Kidney glomerular epithelial cell (primary cell): ENCODE data around the gene ATXN7L3B.
"Not testable (repeated sequence)": the region's sequence is repeated elsewhere in the genome, so short reads cannot be mapped to it uniquely, and the experiment has no call there.

ENCODE experiments used
- DNase-seq: peaks from one replicate; lab custom pipeline; 2025; lab: John Stamatoyannopoulos, UW

The ATXN7L3B gene

GRCh38 chr12:74537707-74538385 is at the start of gene ATXN7L3B:
TSS of gene ATXN7L3B (plus strand) at chr12:74537835. CDS start at chr12:74538113, 278 bp downstream.
- peak; percentile 94 for DNase-seq

GRCh38 chr12:74488134-74488533 is 49.5 kb upstream of the ATXN7L3B start:
- DNase-seq, result no peak

DNA sequence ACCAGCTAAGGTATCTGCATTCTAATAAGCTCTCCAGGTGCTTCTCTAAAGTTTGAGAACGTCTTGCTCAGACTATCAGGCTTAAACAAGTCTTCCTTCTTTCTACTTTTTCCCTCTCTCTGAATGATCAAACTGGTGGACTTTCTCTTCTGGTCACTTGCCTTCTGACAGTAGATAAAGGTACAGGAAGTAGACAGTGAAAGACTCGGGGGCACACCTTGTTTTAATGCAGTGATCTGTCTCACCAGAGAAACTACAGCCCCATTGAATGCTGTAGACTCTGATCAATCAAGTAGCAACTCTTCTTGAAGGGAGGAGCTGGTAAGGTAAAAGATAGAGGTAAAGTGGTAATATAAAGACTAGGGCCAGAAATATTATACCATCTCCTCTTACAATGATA is 48.1 kb upstream of the ATXN7L3B start:
- DNase-seq, result no peak

DNA sequence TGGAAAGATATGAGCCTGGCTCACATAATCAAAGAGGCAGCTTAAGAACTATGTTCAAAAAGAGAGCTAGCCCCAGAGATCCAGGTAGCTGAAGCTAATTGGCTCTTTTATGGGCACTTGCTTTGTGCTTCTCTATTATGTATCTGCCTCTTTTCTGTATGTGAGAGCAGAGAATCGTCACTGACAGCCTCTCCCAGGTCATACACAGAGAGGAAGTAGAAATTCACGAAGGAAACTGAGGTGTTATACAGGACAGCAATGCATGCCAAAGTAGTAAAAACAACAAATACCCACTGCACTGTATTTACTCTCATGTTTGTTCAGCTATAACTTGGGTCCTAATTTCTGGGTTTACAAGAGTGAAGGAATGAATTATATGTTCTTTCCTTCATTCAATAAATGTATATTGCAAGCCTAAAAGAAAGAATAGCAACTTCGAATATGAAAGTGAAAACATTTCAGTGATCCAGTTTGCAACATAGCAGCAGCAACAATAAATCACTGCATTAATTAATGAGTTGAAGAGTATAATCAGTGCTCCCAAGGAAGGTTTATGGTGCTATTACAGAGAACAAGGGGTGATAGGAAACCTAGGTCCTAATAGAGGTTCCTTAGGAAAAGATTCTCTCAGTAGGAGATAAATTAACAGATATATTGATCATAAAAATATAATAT is 47.1 kb upstream of the ATXN7L3B start:
- no peak for DNase-seq

DNA sequence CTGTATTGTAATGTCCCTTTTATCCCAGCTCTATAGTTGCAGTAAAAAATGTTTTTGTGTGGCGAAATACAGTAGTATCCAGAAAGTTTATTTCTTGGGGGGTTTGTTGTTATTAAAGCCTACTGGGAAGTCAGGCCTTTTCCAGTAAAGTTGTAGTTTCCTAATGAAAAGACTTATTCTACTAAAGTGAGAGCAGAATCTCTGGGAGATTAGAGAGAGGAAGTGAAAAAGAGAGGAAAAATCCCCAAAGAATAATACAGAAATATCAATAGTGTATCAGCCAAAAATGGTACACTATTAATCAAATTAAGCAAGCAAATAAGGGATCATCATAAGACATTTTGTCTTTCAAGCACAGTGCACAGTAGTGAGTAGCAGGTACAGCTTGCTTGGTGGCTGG is 46.3 kb upstream of the ATXN7L3B start:
- no peak for DNase-seq

DNA sequence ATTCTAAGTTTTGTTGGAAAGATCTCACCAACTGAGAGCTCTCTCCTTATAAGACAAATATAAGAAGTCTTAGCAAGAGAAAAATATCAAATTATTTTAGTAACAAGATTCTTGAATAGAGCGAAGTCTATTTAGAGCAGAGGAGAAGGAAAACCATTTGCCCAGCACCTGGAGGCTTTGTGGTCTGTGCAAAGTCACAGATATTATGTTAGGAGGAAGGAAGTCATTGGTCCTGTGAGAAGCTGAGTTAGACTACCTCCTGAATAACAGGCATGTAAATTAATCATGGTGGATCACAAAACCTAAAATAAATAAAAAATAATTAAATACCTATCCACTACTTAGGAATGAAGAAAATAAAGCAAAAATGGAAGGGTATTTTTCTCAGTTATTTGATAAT is 38.4 kb upstream of the ATXN7L3B start:
- DNase-seq, result no peak

- DNase-seq, result not testable (repeated sequence)
These were observed 28.6 kb upstream of the ATXN7L3B start for GRCh38 chr12:74508873-74509657.

DNA sequence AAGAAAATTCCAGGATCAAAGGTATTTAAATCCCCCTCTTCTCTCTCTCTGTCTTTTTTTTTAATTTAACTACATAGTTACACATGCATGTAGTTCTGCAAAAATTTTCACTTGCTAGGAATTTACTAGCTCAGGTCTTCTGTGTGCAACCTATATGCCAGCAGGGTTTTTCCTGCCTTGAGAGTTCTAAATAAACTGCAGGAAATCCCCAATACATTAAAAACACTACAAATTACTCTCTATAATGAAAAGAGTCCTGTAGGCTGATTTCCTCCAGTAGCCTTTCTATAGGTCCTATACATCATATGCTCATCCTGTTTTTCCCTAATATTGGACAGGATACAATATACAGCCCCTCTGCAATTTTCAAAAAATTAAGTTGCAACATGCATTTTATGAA is 27.7 kb upstream of the ATXN7L3B start:
- DNase-seq, result no peak

- no peak for DNase-seq
These were observed 23.4 kb upstream of the ATXN7L3B start for GRCh38 chr12:74514098-74514872.

- no peak for DNase-seq
These were observed 21.8 kb upstream of the ATXN7L3B start for GRCh38 chr12:74515849-74516248.

- no peak for DNase-seq
These were observed 11.1 kb upstream of the ATXN7L3B start for GRCh38 chr12:74526535-74526934.

GRCh38 chr12:74527491-74527890 is 10.1 kb upstream of the ATXN7L3B start:
- no peak for DNase-seq

DNA sequence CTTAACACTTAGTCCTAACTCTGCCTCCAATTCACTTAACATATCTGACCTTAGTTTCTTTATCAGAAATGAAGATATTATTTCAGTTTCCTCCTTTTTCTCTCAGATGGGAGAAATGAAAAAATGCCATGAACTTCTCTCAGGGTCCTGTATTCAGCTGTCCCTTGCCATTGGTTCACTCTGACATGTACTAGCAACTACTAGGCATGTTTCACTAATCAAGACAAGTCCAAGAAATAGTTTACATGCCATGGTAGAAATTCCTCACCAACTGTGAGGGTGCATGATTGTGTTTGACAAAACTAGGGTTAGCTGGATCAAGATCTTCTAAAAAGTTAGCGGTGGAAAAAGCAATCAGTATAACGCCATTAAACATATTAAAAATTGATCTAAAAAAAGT is 7.0 kb upstream of the ATXN7L3B start:
- no peak for DNase-seq

GRCh38 chr12:74535536-74535935 is 2.1 kb upstream of the ATXN7L3B start:
- no peak for DNase-seq

DNA sequence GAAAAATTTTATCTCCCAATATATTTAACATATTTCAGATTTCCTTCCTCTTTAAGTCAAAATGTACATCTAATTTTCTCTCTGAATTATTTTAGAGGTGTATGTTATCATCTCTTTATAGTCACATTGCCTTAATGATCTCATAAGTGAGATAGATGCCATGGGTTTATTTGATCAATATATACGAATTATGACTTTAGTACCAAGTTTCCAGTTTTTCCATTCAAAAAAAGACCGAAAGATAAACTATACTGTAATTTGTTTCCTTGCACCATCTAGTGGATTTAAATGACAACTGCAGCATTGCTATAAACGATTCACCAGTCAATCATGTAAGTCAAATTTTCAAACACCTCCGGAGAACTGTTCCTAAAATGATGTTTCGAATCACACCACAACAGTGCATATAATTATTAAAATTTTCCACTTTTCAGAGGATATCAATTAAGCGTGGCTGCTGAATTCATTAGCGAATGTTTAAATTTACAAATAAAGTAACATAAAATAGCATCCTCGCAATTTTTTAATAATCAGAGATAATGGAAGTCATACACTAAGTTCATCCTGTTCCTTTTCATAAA is 419 bp upstream of the ATXN7L3B start:
- peak; percentile 81 for DNase-seq

- DNase-seq, result no peak
These were observed 1.0 kb downstream of the ATXN7L3B start for GRCh38 chr12:74538491-74539258.

DNA sequence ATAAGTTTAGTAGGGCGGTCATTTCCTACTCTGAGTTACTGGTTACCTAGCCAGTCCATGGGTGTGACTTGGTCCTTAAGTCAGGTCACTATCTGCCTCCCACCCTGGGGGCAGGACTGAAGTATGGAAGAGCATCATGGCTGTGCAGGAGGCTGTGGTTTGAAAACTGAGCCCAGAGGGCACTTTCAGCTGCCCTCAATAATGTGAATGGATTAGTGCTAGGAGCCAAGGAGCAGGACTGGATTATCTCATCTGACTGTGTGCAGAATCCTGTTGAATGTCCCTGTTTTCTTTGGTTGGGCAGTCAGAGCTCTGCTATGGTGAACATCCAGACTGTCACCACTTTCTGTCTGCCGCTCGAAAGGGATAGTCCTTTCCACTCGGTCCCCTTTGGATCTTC is 1.6 kb downstream of the ATXN7L3B start:
- no peak for DNase-seq

DNA sequence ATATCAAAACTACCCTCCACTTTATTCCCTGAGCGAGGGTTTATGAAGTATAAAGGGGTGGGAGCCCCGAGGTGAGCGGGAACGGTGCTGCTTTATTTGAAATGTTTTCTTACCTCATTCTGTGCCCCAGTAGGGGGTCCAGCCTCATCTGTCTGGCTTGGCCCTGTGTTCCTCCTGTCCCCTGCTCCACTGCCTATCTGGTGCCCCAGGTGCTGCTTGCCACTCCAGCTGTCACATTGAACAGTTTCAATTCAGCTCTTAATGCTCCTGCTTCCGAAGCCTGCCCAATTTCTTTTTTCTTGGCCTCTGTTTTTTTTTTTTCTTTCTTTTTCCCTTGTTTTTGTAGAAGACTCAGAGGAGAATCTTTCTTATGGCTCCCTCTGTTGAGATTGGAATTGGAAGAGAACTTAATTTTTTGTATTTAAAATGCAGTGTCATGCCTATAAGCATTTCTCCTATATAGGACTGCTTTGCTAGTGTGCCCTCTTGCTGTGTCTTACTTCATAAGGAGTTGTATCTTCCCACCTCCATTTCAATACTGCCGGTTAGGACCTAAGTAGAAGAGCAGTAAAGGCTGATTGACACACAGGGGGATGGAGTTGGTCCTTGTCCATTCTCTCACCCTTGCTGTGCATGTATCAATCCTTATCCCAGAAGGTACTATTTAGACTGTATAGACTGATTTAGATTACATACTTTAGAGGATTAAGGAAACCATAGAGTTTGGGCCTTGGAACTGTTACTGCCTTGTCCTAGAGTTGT is 2.3 kb downstream of the ATXN7L3B start:
- no peak for DNase-seq

DNA sequence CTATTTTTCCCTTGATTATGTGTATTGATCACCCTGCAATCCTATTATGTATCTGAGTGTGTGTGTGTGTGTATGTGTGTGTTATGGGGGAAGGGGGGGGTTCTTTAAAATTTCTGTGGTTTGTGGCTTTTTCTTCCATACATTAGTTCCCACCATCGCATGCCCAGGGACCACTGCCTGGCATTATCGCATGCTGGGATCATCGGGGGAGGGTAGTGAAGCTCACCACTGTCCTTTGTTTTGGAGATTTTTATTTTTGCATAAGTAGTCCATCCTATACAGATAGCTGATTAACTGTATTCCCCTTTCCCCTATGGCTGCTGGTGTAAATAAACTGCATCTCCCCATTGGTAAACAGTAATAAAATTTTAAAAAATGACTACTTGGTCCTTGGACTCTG is 3.4 kb downstream of the ATXN7L3B start:
- DNase-seq, result no peak

DNA sequence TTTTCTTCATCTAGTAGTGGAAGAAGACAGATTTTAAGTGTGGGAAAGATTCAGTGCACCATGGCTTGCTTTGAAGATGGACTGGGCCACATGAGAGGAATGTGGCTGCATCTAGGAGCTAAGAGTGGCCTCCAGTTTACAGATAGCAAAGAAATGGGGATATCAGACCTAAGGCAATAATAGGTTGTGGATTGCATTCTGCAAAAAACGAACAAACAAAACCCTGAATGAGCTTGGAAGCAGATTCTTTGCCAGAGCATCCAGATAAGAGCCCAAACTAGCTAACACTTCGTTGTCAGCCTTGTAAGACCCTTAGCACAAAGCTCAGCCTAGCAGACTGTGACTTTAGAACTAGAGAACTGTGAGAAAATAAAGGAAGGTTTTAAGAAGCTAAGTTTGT is 9.6 kb downstream of the ATXN7L3B start:
- no peak for DNase-seq
